HG03064 (cell line): ENCODE results near the gene ANAPC5.
A peak's percentile ranks its signal among the peaks of the same experiment; 100 is the strongest.

ENCODE experiments used
- ATAC-seq: cut with Tn5 transposase; IDR thresholded peaks from one replicate; pipeline ENCODE4 v1.9.1; 2021; ENCODE audit warnings: low read depth; ENCODE audit not compliant: unreplicated experiment

ANAPC5 gene

DNA sequence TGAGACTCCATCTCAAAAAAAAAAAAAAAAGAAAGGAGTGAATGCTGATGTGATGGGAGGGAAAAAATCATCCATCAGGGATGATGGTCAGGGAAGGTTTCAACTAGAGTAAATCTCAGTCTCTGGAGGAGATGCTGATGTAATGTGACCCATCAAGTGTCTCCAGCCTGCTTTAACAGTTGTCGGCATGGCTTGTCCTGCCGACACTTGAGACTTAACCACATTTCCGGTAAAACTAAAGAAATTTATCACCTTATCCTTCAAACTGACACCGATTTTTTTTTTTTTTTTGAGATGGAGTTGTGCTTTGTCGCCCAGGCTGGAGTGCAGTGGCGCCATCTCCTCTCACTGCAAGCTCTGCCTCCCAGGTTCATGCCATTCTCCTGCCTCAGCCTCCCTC lies 21.5 kb upstream of the ANAPC5 start:
- no peak for ATAC-seq

DNA sequence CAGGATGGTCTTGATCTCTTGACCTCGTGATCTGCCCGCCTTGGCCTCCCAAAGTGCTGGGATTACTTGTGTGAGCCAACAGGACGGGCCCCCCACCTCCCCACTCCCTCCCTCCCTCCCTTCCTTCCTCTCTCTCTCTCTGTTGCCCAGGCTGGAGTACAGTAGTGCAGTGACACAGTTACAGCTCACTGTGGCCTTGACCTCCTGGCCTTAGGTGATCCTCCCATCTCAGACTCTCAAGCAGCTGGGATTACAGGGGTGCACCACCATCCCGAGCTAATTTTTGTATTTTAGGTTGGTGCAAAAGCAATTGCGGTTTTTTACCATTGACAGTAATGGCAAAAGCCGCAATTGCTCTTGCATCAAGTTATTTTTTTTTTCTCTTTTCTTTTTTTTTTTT lies 19.2 kb upstream of the ANAPC5 start:
- ATAC-seq: no peak

DNA sequence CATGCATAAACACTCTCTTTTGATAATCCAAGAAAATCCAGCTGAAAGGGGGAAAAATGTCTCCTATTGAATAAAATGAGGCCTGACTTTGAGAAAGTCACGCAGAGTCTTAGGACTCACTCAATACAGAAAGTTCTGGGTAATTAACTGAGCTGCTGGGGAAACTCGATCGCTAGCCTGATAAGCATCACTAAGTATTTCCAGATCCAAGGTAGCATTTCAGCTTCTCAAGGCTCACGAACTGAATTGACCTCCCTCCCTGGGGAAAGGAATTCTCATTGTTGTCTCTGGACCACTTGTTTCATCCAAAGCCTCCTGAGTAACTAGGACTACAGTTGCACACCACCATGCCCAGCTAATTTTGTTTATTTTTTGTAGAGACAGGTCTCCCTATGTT lies 13.8 kb upstream of the ANAPC5 start:
- ATAC-seq: no peak

DNA sequence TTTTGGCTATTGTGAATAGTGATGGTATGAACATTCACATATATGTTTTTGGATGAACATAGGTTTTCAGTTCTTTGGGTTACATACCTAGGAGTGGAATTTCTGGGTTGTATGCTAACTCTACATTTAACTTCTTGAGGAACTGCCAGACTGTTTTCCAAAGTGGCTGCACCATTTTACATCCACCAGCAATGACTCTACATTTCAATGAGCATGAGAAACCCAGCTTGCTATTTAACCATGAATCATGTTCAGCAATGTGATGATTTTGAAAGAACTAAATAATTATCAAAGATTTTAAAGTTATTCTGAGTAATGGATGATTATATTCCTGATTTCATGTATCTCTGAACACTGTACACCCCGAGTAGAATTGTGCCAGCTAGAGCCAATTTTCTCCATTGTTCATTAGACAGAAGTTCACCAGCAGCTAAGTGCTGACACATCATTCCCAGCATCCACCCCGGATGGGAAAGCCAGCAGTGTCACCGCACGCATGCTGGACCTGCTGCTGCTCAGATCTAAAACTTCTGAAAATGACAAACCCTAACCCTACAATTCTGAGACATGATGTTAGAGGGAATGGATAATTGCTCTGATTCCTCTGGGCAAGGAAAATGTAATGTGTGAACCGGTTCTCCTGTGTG lies 13.3 kb upstream of the ANAPC5 start:
- ATAC-seq: no peak

DNA sequence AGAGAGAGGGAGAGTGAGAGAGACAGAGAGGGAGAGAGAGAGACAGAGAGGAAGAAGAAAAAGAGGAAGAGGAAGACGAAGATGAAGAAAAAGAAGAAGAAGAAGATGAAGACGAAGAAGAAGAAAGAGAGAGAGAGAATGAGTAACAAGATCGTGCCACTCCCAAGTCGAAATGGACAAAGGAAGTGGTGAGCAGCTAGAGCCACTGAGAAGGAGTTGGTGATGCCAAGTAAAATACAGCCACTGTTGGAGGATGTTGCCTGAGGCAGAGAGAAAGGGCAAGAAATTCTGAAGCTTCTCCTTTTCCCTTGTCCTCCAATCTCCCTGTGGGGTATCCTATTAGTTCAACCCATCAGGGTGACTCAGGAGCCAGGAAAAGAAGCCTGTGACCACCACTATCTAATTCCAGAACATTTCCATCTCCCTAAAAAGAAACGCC lies 12.5 kb upstream of the ANAPC5 start:
- no peak for ATAC-seq

DNA sequence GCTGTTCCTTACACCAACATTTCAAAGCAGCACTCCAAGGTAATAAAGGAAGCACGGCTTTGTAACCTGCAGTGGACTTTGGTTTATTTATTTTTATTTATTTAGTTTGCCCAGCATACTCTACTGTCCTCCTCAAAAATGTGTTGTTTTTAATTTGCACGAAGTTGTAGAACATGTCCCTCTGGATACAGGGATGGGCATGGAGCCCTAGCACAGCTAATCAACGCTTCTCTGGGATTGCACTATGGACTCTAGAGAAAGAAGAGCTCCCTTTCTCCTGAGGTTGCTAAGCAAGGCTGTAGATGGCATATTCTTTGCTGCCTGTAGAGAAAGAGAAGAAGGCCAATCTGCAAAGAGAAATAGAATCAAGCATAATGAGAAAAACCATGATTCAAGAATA lies 5.9 kb upstream of the ANAPC5 start:
- ATAC-seq: no peak

DNA sequence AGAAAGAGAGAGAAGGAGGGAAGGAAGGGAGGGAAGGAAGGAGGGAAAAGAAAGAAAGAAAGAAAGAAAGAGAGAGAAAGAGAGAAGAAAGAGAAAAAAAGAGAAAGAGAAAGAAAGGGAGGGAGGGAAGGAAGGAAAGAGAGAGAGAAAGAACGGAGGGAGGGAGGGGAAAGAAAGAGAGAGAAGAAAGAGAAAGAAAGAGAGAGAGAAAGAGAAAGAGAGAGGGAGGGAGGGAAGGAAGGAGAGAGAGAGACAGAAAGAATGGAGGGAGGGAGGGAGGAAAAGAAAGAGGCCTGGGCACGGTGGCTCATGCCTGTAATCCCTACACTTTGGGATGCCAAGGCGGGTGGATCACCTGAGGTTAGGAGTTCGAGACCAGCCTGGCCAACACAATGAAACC lies 5.1 kb upstream of the ANAPC5 start:
- no peak for ATAC-seq

DNA sequence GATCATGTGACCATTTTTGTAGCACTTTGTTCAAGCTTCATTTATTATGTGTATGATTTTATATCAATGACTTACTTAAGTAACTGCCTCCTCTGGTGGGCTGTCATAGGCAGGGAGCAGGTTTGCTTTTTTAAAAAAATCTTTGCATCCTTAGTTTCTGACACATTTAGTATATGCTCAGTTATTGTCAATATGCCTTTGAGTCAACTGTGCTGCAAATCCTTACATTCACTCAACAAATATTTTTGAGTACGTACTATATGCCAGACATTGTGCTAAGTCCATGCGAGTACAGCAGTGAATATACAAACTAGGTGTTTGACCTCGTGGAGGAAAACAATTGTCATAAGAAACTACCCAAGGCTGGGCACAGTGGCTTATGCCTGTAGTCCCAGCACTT lies 4.4 kb upstream of the ANAPC5 start:
- ATAC-seq: no peak

DNA sequence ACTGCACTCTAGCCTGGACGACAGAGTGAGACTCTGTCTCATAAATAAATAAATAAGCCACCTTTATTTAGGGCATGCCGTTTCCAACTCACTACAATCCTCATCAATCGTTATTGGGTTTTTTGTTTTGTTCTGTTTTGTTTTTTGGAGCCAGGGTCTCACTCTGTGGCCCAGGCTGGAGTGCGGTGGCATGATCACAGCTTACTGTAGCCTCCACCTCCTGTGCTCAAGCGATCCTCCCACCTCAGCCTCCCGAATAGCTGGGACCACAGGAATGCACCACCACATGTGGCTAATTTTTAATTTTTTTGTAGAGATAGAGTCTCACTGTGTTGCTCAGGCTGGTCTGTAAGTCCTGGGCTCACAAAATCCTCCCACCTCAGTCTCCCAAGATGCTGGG lies 3.6 kb upstream of the ANAPC5 start:
- ATAC-seq: no peak

DNA sequence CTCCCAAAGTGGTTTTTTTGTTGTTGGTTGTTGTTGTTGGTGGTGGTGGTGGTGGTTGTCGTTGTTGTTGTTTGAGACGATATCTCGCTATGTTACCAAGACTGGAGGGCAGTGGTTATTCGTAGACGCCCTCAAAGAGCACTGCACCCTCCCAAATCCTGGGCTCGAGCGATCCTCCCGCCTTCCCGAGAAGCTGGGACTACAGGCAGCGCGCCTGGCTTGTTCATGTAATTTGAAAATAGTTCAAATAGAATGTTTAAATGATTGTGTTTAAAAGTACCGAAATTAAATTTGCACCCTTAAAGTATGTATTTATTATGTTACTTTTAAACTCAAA lies 439 bp upstream of the ANAPC5 start:
- ATAC-seq: peak; percentile 3

DNA sequence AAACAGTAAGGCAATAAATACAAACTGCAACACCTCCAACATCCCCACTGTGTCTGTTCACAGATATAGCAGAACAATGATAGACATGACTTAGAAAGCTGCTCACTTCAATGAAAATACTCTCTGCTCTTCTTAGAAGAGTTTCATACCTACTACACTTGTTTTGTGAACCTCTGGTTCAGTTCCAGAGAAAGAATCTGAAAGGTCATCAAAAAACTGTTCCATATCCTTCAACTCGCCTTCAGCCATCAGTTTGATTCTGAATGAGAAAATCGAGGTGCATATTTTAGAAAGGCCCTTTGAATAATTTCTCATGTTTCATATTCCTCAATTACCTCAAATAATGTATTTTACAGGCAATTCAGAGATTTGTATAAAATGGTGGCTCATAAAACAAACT lies 5.5 kb downstream of the ANAPC5 start:
- no peak for ATAC-seq

DNA sequence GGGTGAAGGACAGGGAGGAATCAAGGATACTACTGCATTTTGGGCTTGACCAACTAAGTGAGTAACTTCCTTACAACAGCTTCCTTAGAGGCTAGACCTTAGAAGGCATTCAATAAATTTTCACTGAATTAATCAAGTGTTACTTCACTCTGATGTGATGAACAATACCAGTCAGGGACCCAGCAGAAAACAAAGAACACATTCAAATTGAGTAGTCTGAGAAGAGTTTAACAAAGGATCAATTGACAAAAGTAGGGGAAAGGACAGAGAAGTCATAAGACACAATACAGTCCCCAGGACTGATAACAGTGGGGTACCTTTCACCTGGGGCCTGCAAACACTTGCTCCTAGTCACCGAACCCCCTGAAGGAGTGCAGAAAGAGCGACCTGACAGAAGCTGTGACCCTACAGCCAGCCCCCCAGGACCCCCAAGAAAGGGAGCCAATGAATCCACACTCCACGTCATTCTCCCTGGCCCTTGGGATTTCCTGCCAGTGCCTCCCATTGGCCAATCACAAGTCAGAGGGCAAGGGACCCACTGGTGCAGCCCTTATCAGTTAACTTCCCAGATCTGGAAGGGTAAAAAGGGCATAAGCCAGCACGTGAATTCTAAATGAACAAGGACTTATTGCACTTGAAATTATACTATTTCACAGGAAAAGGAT lies 6.9 kb downstream of the ANAPC5 start:
- ATAC-seq: no peak

DNA sequence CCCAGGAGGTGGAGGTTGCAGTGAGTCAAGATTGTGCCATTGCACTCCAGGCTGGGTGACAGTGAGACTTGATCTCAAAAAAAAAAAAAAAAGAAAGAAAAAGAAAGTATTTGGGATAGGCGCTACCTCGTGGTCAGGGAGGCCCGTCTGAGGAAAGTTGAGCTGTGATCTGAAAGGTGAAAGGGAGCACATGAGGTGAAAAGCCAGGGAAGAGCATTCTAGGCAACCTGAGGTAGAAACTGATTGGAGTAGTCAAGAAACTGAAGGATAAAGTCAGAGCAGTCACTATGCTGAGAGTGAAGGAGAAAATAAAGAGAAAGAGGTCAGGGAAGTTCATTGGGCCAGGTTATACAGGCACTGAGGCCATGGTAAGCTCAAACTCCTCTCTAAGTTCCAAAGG lies 7.7 kb downstream of the ANAPC5 start:
- no peak for ATAC-seq

DNA sequence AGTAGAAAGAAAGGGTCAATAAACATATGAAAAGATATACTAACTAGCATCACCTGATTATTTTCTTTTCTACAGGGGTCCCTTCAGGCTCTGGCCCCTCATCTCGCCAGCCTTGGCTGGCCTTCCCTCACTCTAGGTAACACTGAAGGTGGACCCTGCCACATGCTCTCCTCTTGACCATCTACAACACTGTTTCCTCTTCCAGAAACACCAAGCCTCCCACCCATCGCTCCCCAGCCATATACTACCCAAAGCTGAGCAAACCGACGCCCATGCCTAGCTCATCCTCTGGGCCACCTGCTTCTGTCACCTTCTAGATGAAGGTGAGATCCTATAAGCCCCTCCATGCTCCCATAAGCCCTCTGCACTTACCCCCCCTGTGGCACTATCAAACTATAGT lies 14.8 kb downstream of the ANAPC5 start:
- ATAC-seq: no peak

DNA sequence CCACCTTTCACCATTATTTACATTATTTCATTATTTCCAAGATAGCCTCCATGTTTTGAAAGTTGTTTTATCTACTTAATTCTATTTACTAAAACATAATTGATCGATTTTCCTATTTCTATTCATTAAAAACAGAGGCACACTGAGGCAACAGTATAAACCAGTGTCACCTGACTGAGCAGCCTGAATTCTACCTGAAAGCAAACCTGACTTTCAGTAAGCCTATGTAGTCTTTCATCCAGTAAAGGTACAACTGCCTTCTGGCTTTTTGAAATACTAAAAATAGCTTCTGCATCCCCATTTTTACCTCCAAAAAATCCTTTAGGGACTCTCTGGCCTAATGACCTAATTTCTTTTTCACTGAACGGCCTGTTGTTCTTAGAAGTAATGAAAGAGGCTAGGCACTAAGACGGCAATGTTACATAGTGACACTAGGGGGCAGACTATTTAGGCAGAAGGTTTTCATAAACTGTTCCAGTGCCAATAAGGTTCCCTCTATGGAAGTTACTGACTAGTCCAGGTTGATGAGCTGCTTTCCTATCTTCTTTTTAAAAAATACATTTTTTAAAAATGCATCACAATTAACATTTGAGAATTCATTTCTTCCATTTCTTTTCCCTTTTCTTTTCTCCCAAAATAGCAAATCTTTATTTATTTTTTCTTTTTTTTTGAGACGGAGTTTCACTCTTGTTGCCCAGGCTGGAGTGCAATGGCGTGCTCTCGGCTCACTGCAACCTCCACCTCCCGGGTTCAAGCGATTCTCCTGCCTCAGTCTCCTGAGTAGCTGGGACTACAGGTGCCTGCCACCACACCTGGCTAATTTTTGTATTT lies 17.5 kb downstream of the ANAPC5 start:
- no peak for ATAC-seq

DNA sequence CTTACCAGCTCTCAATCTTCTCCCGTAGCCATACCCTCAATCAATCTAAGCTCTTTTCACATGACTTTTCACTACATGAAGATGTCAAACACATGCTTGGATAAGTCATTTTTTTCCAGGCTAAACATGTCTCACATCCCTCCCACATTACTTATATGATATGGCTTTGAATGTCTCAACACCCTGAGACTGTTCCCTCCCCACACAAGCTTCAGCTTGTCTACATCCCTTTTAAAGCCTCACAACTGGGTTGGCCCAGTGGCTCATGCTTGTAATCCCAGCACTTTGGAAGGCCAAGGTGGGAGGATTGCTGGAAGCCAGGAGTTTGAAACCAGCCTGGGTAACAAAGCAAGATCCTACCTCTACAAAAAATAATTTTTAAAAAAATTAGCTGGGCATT lies 18.5 kb downstream of the ANAPC5 start:
- ATAC-seq: no peak

DNA sequence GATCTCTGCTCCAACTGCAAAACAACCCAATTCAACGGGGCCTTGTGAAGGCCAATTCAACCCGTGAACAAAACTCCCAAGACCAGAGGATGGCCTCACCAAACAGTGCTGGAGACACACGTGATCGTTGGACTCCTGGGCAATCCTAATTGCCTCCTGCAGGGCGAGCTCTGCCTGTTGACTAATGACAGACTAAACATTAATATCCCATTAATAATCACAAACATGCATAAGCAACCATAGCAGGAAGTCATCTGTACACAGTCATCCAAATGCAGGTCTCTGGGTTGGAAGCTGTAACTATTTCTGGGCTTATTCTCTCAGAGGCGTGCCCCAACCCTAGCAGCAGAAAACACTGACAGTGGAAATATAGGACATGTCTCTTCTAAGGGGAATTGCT lies 21.0 kb downstream of the ANAPC5 start:
- no peak for ATAC-seq

DNA sequence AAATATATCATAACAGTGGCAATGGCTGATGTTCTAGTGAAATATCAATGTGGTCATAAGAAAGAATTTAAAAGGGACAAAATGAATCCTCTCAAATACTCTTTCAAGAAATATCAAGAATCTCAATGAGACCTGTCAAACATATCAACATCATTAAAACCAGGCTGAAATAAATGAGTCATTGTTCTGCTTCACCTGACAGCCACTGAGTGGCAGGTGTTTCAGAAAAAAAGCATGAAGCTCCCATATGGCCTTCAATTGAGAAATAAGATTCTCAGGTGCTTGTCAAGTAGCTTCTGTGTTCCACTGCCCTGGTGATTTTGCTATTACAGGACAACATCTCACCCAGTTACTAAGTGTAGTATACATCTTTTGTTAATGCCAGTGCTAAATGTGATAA lies 21.5 kb downstream of the ANAPC5 start:
- ATAC-seq: no peak

DNA sequence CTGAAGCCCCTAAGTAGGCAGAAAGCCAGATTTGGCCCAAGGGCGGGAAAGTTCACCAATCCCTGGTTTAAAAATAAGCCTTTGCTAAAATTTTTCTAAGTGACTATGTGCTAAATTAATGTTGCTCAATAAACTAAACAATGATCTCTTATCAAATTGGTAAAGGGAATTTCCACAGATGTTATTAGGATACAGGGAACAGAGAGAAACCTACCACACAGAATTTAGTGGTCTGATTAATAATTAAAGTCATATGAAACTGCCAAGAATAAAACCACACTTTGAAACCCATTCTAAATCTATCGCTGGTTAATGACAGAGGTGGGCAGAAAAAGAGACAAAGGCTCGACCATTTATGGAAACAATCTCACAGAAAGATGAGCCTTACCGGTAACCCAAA lies 22.0 kb downstream of the ANAPC5 start:
- no peak for ATAC-seq

DNA sequence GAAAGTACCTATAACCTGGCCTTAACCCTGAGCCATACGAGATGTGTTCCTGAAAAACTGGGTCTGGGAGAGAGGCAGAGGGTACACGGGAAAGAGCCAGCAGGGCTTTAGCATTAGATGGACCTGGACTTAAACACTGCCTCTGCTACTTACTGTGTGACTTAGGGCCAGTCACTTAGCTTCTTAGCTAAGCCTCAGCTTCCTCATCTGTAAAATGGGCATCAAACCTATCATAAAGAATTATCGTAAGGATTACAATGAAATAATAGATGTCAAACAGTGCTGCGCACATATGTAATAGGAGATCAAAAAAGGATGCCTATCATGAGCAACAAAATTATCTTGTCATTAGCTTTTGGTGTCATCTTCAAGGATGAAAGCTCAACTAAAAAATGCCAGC lies 23.6 kb downstream of the ANAPC5 start:
- no peak for ATAC-seq

DNA sequence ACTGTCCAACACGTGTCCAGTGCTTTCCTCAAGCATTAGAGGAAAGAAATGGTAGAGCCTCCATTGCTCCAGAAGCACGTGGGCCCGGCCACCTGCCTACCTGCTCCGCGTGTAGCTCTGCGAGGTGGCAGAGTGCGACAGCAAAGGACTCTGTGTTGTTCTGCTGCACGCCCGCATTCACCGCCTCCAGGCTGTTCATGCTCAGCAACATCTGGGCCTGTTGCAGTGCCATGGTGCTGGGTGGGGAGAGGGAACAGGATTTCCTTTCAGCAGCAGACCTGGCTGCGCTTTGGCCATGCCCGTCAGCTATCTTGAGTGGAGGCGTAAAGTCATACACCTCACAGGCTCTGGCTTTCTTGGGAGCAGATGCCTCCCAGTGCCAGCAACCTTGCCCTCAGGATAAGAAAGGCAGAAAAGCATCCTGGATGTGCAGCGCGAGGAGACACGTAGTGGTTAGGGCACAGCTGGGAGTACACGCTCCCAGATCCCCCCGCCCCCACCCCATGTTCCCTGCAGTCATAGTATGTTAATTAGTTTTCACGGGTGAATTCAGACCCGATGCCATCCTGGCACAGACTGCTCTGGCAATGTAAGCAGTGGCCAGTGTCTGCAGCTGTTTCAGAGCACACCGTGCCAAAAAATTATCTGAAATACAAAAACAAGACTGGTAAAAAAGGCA lies 25.1 kb downstream of the ANAPC5 start:
- no peak for ATAC-seq
